Neural crest cell (in vitro differentiated cells): ENCODE results near the gene KCNIP4. TPM values are rescaled to one million over a fixed set of nuclear protein-coding genes. Genes with fewer than 3 reads are reported as not detected.

Source experiments
- DNase-seq: peaks from one replicate; pipeline ENCODE4 v3.0.0; 2021; ENCODE audit warnings: low read depth, mixed read lengths, low spot score
- H3K27ac Mint-ChIP-seq: one replicate; pipeline ENCODE4 v1.8.0; 2021; ENCODE audit warnings: mild to moderate bottlenecking, mixed read lengths; ENCODE audit not compliant: unreplicated experiment
- H3K27me3 Mint-ChIP-seq: 2 replicates; pipeline ENCODE4 v1.8.0; 2021; ENCODE audit warnings: low read depth, mild to moderate bottlenecking, mixed read lengths
- H3K36me3 Mint-ChIP-seq: 2 replicates; pipeline ENCODE4 v1.8.0; 2021; ENCODE audit warnings: low read depth, mild to moderate bottlenecking, mixed read lengths
- H3K4me1 Mint-ChIP-seq: 2 replicates; pipeline ENCODE4 v1.8.0; 2021; ENCODE audit warnings: mixed read lengths
- H3K4me3 Mint-ChIP-seq: one replicate; pipeline ENCODE4 v1.8.0; 2021; ENCODE audit warnings: mild to moderate bottlenecking, mixed read lengths
- H3K9me3 Mint-ChIP-seq: 2 replicates; pipeline ENCODE4 v1.8.0; 2021; ENCODE audit warnings: mixed read lengths
- CTCF ChIP-seq: fragments of 200-600 bp; sonication (generic); conservative IDR thresholded peaks from 2 replicates; pipeline ENCODE4 v1.5.0; 2021; ENCODE audit warnings: antibody characterized with exemption, mild to moderate bottlenecking
- total RNA-seq: library from RNA; stranded (reverse); gene quantifications from 2 replicates; pipeline ENCODE4 v1.2.1, GENCODE V29; 2021

Gene KCNIP4
- total RNA-seq, 1 donor from 2014 or later = 0.33 TPM

- Mint-ChIP-seq H3K36me3 (no peaks in the 10 kb centered on the region), H3K9me3 (no peaks in the 10 kb centered on the region), H3K4me1 (no peaks in the 10 kb centered on the region), H3K4me3 (no peak overlapping the region), H3K27me3 (peaks cover 3% of the 10 kb centered on the region), H3K27ac (no peak overlapping the region)
- DNase-seq = no peak
- TF ChIP-seq CTCF = no peak
These were observed 1004.1 kb downstream of the KCNIP4 start for GRCh38 chr4:20944451-20944850.

- Mint-ChIP-seq H3K27ac (no peak overlapping the region), H3K4me3 (no peak overlapping the region), H3K9me3 (no peaks in the 10 kb centered on the region), H3K36me3 (no peaks in the 10 kb centered on the region), H3K27me3 (peaks cover 4% of the 10 kb centered on the region), H3K4me1 (no peaks in the 10 kb centered on the region)
- no peak for TF ChIP-seq CTCF
- DNase-seq = no peak
These were observed 1010.4 kb downstream of the KCNIP4 start for GRCh38 chr4:20938204-20938603.

GRCh38 chr4:20926529-20926928 lies 1022.0 kb downstream of the KCNIP4 start:
- TF ChIP-seq CTCF = no peak
- no peak for DNase-seq
- Mint-ChIP-seq H3K4me1 (no peaks in the 10 kb centered on the region), H3K27ac (no peak overlapping the region), H3K27me3 (peaks cover 23% of the 10 kb centered on the region), H3K4me3 (no peak overlapping the region), H3K36me3 (no peaks in the 10 kb centered on the region), H3K9me3 (no peaks in the 10 kb centered on the region)

GRCh38 chr4:20925176-20925575 lies 1023.4 kb downstream of the KCNIP4 start:
- H3K9me3 Mint-ChIP-seq = peaks cover 3% of the 10 kb centered on the region
- H3K27me3 Mint-ChIP-seq = peaks cover 12% of the 10 kb centered on the region
- DNase-seq = no peak
- H3K36me3 Mint-ChIP-seq = no peaks in the 10 kb centered on the region
- H3K27ac Mint-ChIP-seq = no peak overlapping the region
- no peaks in the 10 kb centered on the region for H3K4me1 Mint-ChIP-seq
- no peak for TF ChIP-seq CTCF
- no peak overlapping the region for H3K4me3 Mint-ChIP-seq

- no peak for DNase-seq
- no peak overlapping the region for H3K4me3 Mint-ChIP-seq
- no peak overlapping the region for H3K27ac Mint-ChIP-seq
- H3K9me3 Mint-ChIP-seq = peaks cover 3% of the 10 kb centered on the region
- no peak for TF ChIP-seq CTCF
- H3K27me3 Mint-ChIP-seq = no peaks in the 10 kb centered on the region
- H3K36me3 Mint-ChIP-seq = no peaks in the 10 kb centered on the region
- no peaks in the 10 kb centered on the region for H3K4me1 Mint-ChIP-seq
These were observed 1025.6 kb downstream of the KCNIP4 start for GRCh38 chr4:20922962-20923361.

GRCh38 chr4:20916106-20916505 lies 1032.5 kb downstream of the KCNIP4 start:
- TF ChIP-seq CTCF = no peak
- Mint-ChIP-seq H3K27me3 (no peaks in the 10 kb centered on the region), H3K4me1 (no peaks in the 10 kb centered on the region), H3K36me3 (no peaks in the 10 kb centered on the region), H3K9me3 (peaks cover 2% of the 10 kb centered on the region), H3K27ac (no peak overlapping the region), H3K4me3 (no peak overlapping the region)
- no peak for DNase-seq
